Nephron progenitor cell (in vitro differentiated cells): ENCODE results near the gene C3orf52.

Experiments used
- DNase-seq: peaks from one replicate; pipeline ENCODE4 v3.0.0; 2021
- H3K27ac Mint-ChIP-seq: 2 replicates; pipeline ENCODE4 v1.8.0; 2021; ENCODE audit warnings: mild to moderate bottlenecking, moderate library complexity, mixed read lengths
- H3K27me3 Mint-ChIP-seq: 2 replicates; pipeline ENCODE4 v1.8.0; 2021; ENCODE audit warnings: mild to moderate bottlenecking, low read depth, mixed read lengths; ENCODE audit not compliant: poor library complexity
- H3K36me3 Mint-ChIP-seq: 2 replicates; pipeline ENCODE4 v1.8.0; 2021; ENCODE audit warnings: low read depth, mixed read lengths
- H3K4me1 Mint-ChIP-seq: 2 replicates; pipeline ENCODE4 v1.8.0; 2021; ENCODE audit warnings: mixed read lengths
- H3K4me3 Mint-ChIP-seq: 2 replicates; pipeline ENCODE4 v1.8.0; 2021; ENCODE audit warnings: mild to moderate bottlenecking, moderate library complexity, mixed read lengths
- H3K9me3 Mint-ChIP-seq: 2 replicates; pipeline ENCODE4 v1.8.0; 2021; ENCODE audit warnings: mild to moderate bottlenecking, moderate library complexity, mixed read lengths
- TF ChIP-seq, protein P1 (sequence below): fragments of 200-600 bp; sonication (generic); IDR thresholded peaks from 2 replicates; pipeline ENCODE4 v1.5.0; 2021; ENCODE audit warnings: antibody characterized with exemption

Gene C3orf52

DNA sequence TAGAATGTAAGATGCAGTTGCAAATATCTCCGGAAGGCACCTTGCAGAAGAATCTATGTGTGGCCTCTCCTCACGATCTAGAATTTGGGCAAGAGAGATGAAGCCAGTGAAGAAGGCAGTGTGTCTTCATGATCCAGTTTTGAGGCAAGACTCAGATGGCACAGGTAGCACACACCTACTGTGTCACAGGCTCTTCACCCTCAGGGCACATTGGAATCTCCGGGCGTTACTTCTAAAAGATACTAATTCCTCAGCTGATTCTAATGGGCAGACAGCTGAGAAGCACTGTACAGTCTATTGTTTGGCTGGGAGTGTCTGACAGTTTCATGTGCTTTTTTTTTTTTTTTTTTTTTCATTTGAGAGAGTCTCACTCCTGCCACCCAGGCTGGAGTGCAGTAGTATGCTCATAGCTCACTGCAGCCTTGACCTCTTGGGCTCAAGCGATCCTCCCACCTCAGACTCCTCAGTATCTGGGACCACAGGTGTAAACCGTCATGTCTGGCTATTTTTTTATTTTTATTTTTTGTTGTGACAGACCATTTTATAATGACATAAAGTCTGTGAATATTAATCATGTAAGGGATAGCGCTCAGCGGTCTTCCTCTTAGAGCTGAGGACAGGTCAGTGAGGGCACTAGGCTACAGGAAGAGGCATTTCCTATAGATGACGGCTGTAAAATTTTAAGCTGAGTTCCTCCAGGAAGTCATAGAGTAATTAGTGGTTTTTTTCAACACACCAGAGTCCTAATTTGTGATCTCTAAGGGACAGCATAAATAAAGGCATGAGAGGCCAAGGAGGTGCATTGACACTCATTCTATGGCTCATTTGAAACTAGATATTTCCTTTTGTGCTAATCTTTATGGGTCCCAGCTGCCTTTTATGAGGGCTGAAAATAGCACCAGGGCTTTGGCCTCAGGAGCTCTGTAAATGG is 4.0 kb downstream of the C3orf52 start:
- Mint-ChIP-seq H3K4me1 (peaks cover 86% of the 10 kb centered on the region), H3K27me3 (peaks cover 3% of the 10 kb centered on the region), H3K27ac (peak overlapping the region; percentile 98), H3K4me3 (peak overlapping the region; percentile 99), H3K9me3 (no peaks in the 10 kb centered on the region), H3K36me3 (peaks cover 18% of the 10 kb centered on the region)
- TF ChIP-seq, protein P1, sequence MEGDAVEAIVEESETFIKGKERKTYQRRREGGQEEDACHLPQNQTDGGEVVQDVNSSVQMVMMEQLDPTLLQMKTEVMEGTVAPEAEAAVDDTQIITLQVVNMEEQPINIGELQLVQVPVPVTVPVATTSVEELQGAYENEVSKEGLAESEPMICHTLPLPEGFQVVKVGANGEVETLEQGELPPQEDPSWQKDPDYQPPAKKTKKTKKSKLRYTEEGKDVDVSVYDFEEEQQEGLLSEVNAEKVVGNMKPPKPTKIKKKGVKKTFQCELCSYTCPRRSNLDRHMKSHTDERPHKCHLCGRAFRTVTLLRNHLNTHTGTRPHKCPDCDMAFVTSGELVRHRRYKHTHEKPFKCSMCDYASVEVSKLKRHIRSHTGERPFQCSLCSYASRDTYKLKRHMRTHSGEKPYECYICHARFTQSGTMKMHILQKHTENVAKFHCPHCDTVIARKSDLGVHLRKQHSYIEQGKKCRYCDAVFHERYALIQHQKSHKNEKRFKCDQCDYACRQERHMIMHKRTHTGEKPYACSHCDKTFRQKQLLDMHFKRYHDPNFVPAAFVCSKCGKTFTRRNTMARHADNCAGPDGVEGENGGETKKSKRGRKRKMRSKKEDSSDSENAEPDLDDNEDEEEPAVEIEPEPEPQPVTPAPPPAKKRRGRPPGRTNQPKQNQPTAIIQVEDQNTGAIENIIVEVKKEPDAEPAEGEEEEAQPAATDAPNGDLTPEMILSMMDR = no peak
- peak; percentile 16 for DNase-seq

GRCh38 chr3:112090887-112091586 is 4.8 kb downstream of the C3orf52 start:
- H3K27ac Mint-ChIP-seq = peak overlapping the region; percentile 98
- H3K27me3 Mint-ChIP-seq = peaks cover 3% of the 10 kb centered on the region
- no peaks in the 10 kb centered on the region for H3K9me3 Mint-ChIP-seq
- TF ChIP-seq, protein P1 = no peak
- H3K36me3 Mint-ChIP-seq = peaks cover 26% of the 10 kb centered on the region
- peaks cover 86% of the 10 kb centered on the region for H3K4me1 Mint-ChIP-seq
- H3K4me3 Mint-ChIP-seq = peak overlapping the region; percentile 99
- DNase-seq = no peak

GRCh38 chr3:112092496-112093179 is 6.4 kb downstream of the C3orf52 start:
- Mint-ChIP-seq H3K36me3 (peaks cover 42% of the 10 kb centered on the region), H3K4me1 (peaks cover 88% of the 10 kb centered on the region), H3K27ac (peak overlapping the region; percentile 98), H3K9me3 (no peaks in the 10 kb centered on the region), H3K4me3 (peak overlapping the region; percentile 73), H3K27me3 (no peaks in the 10 kb centered on the region)
- TF ChIP-seq, protein P1 = no peak
- DNase-seq = no peak

- TF ChIP-seq, protein P1 = no peak
- peaks cover 88% of the 10 kb centered on the region for H3K4me1 Mint-ChIP-seq
- peaks cover 47% of the 10 kb centered on the region for H3K36me3 Mint-ChIP-seq
- no peaks in the 10 kb centered on the region for H3K9me3 Mint-ChIP-seq
- H3K27ac Mint-ChIP-seq = peak overlapping the region; percentile 98
- DNase-seq = no peak
- H3K4me3 Mint-ChIP-seq = peak overlapping the region; percentile 73
- no peaks in the 10 kb centered on the region for H3K27me3 Mint-ChIP-seq
These were observed 7.0 kb downstream of the C3orf52 start for GRCh38 chr3:112093180-112093522.

GRCh38 chr3:112095731-112096130 is 9.5 kb downstream of the C3orf52 start:
- no peaks in the 10 kb centered on the region for H3K27me3 Mint-ChIP-seq

More at GRCh38 chr3:112095731-112096130, 9.5 kb downstream of the C3orf52 start:
- Mint-ChIP-seq H3K36me3 (peaks cover 71% of the 10 kb centered on the region), H3K9me3 (peaks cover 4% of the 10 kb centered on the region), H3K4me3 (peak overlapping the region; percentile 24), H3K27ac (peak overlapping the region; percentile 39), H3K4me1 (peaks cover 84% of the 10 kb centered on the region)
- no peak for DNase-seq
- TF ChIP-seq, protein P1 = no peak
